DOHH2 (cell line): ENCODE results near the gene COL5A2.

Experiments
- H3F3A ChIP-seq: fragments of 200-600 bp; sonication (generic), shearing (Covaris generic); 2 replicates; pipeline ENCODE4 v1.6.0; 2016; ENCODE audit warnings: antibody characterized with exemption, mild to moderate bottlenecking; ENCODE audit not compliant: control insufficient read depth, insufficient read depth
- H3K27ac ChIP-seq: fragments of 200-600 bp; sonication (generic); 2 replicates; pipeline ENCODE4 v1.5.1; 2014; ENCODE audit warnings: low read depth, mild to moderate bottlenecking, low read length, moderate library complexity
- H3K27me3 ChIP-seq: fragments of 200-600 bp; sonication (generic); 2 replicates; pipeline ENCODE4 v1.6.1; 2014; ENCODE audit warnings: mild to moderate bottlenecking, low read length, mixed read lengths; ENCODE audit not compliant: control insufficient read depth
- H3K36me3 ChIP-seq: fragments of 200-600 bp; sonication (generic); 2 replicates; pipeline ENCODE4 v1.6.1; 2014; ENCODE audit warnings: mild to moderate bottlenecking, low read length, moderate library complexity, mixed read lengths; ENCODE audit not compliant: control insufficient read depth
- H3K4me1 ChIP-seq: fragments of 200-600 bp; sonication (generic); 2 replicates; pipeline ENCODE4 v1.6.1; 2014; ENCODE audit warnings: mild to moderate bottlenecking, low read length, mixed read lengths; ENCODE audit not compliant: control insufficient read depth
- H3K4me2 ChIP-seq: fragments of 200-600 bp; sonication (generic); 2 replicates; pipeline ENCODE4 v1.6.0; 2014; ENCODE audit warnings: mild to moderate bottlenecking, low read length, moderate library complexity
- H3K4me3 ChIP-seq: fragments of 200-600 bp; sonication (generic); 2 replicates; pipeline ENCODE4 v1.5.1; 2014; ENCODE audit warnings: mild to moderate bottlenecking, low read length, mixed read lengths
- H3K79me2 ChIP-seq: fragments of 200-600 bp; sonication (generic); 2 replicates; pipeline ENCODE4 v1.6.1; 2014; ENCODE audit warnings: mild to moderate bottlenecking, low read length, mixed read lengths; ENCODE audit not compliant: control insufficient read depth
- H3K9me2 ChIP-seq: fragments of 200-600 bp; sonication (generic); replicated peaks from 2 replicates; pipeline ENCODE4 v1.6.1; 2014; ENCODE audit warnings: mild to moderate bottlenecking, low read length, mixed read lengths; ENCODE audit not compliant: control insufficient read depth
- H3K9me3 ChIP-seq: fragments of 200-600 bp; sonication (generic); 2 replicates; pipeline ENCODE4 v1.6.1; 2014; ENCODE audit warnings: antibody characterized with exemption, low read length, mixed read lengths; ENCODE audit not compliant: control insufficient read depth, insufficient read depth
- H4K20me1 ChIP-seq: fragments of 200-600 bp; sonication (generic); 2 replicates; pipeline ENCODE4 v1.6.0; 2014; ENCODE audit warnings: low read depth, mild to moderate bottlenecking, antibody characterized with exemption, low read length, moderate library complexity; ENCODE audit not compliant: control insufficient read depth, insufficient read depth
- CTCF ChIP-seq: fragments of 200-600 bp; sonication (generic); IDR thresholded peaks from one replicate; pipeline ENCODE4 v1.5.1; 2014; ENCODE audit warnings: antibody characterized with exemption, mild to moderate bottlenecking, low read depth, low read length; ENCODE audit not compliant: poor library complexity, severe bottlenecking
- EZH2phosphoT487 ChIP-seq: fragments of 200-600 bp; sonication (generic); IDR thresholded peaks from 2 replicates; pipeline ENCODE4 v1.6.1; 2017; ENCODE audit warnings: borderline replicate concordance, mild to moderate bottlenecking, antibody characterized with exemption, low read length, moderate library complexity, mixed read lengths

The COL5A2 gene

GRCh38 chr2:189146553-189146952, 33.0 kb downstream of the COL5A2 start:
- H3K4me1 ChIP-seq, result no peaks in the 10 kb centered on the region
- H3K27ac ChIP-seq, result no peak overlapping the region
- no peak overlapping the region for H3K4me3 ChIP-seq
- H3F3A ChIP-seq, result no peaks in the 10 kb centered on the region
- no peaks in the 10 kb centered on the region for H3K9me2 ChIP-seq
- no peaks in the 10 kb centered on the region for H3K9me3 ChIP-seq
- H3K27me3 ChIP-seq, result no peaks in the 10 kb centered on the region
- no peaks in the 10 kb centered on the region for H3K79me2 ChIP-seq
- no peaks in the 10 kb centered on the region for H4K20me1 ChIP-seq
- TF ChIP-seq EZH2phosphoT487 (no peak), CTCF (no peak)
- H3K36me3 ChIP-seq, result no peaks in the 10 kb centered on the region
- H3K4me2 ChIP-seq, result no peak overlapping the region

- no peak overlapping the region for H3K4me2 ChIP-seq
- no peaks in the 10 kb centered on the region for H3K9me2 ChIP-seq
- H3F3A ChIP-seq, result no peaks in the 10 kb centered on the region
- no peak overlapping the region for H3K4me3 ChIP-seq
- H3K27me3 ChIP-seq, result no peaks in the 10 kb centered on the region
- H3K36me3 ChIP-seq, result no peaks in the 10 kb centered on the region
- no peaks in the 10 kb centered on the region for H3K79me2 ChIP-seq
- H3K9me3 ChIP-seq, result no peaks in the 10 kb centered on the region
- TF ChIP-seq CTCF, result no peak
- no peak for TF ChIP-seq EZH2phosphoT487
- H4K20me1 ChIP-seq, result no peaks in the 10 kb centered on the region
- no peaks in the 10 kb centered on the region for H3K4me1 ChIP-seq
- no peak overlapping the region for H3K27ac ChIP-seq
Observed at GRCh38 chr2:189144700-189145211, 34.8 kb downstream of the COL5A2 start.

- Histone ChIP-seq H3F3A (no peaks in the 10 kb centered on the region), H3K4me1 (no peaks in the 10 kb centered on the region), H3K36me3 (no peaks in the 10 kb centered on the region), H3K9me3 (no peaks in the 10 kb centered on the region), H3K27ac (no peak overlapping the region), H3K27me3 (no peaks in the 10 kb centered on the region), H3K9me2 (no peaks in the 10 kb centered on the region), H3K79me2 (no peaks in the 10 kb centered on the region), H3K4me3 (no peak overlapping the region), H4K20me1 (no peaks in the 10 kb centered on the region), H3K4me2 (no peak overlapping the region)
- no peak for TF ChIP-seq CTCF
- TF ChIP-seq EZH2phosphoT487, result no peak
Observed at GRCh38 chr2:189143925-189144324, 35.6 kb downstream of the COL5A2 start.
